OCI-LY7 (cell line): ENCODE data around the gene FIGNL2. TPM values are rescaled to one million over a fixed set of nuclear protein-coding genes. Genes with fewer than 3 reads are reported as not detected.

Source experiments
- BruUV-seq: library from RNA; stranded (reverse); fragments of 400-500 nt; replicated peaks from 2 replicates; lab custom pipeline; 2021; lab: Mats Ljungman, UMichigan
- CTCF ChIA-PET: fragments of 300-600 bp; sonication (Branson Sonifier 250); formaldehyde crosslinking; loops from one replicate; lab custom pipeline; 2022; ENCODE audit warnings: antibody characterized with exemption; ENCODE audit not compliant: unreplicated experiment; lab: Charles Lee
- POLR2A ChIA-PET: fragments of 300-600 bp; sonication (Branson Sonifier 250); formaldehyde crosslinking; loops from one replicate; lab custom pipeline; 2022; ENCODE audit warnings: antibody characterized with exemption; lab: Charles Lee
- DNase-seq: peaks from one replicate; pipeline ENCODE4 v3.0.0-alpha.2; 2015; ENCODE audit warnings: low spot score
- H2AFZ ChIP-seq: fragments of 200-600 bp; sonication (generic), shearing (Covaris generic); 2 replicates; pipeline ENCODE4 v1.6.1; 2014; ENCODE audit warnings: mild to moderate bottlenecking, antibody characterized with exemption, low read length, moderate library complexity
- H3K27ac ChIP-seq: fragments of 200-600 bp; sonication (generic); 2 replicates; pipeline ENCODE4 v1.5.1; 2014; ENCODE audit warnings: mixed run types, low read depth, mild to moderate bottlenecking, moderate library complexity, low read length, inconsistent platforms; ENCODE audit not compliant: poor library complexity, severe bottlenecking
- H3K36me3 ChIP-seq: fragments of 200-600 bp; sonication (generic); 2 replicates; pipeline ENCODE4 v1.6.1; 2014; ENCODE audit warnings: mild to moderate bottlenecking, antibody characterized with exemption, low read length, moderate library complexity, mixed read lengths; ENCODE audit not compliant: insufficient read depth
- H3K4me1 ChIP-seq: fragments of 200-600 bp; sonication (generic); 2 replicates; pipeline ENCODE4 v1.5.1; 2014; ENCODE audit warnings: mild to moderate bottlenecking, low read length; ENCODE audit not compliant: insufficient read depth, poor library complexity, severe bottlenecking
- H3K4me2 ChIP-seq: fragments of 200-600 bp; sonication (generic); 2 replicates; pipeline ENCODE4 v1.6.1; 2014; ENCODE audit warnings: mild to moderate bottlenecking, low read length
- H3K4me3 ChIP-seq: fragments of 200-600 bp; sonication (generic); 2 replicates; pipeline ENCODE4 v1.5.1; 2014; ENCODE audit warnings: mild to moderate bottlenecking, low read depth, low read length; ENCODE audit not compliant: poor library complexity, severe bottlenecking
- H3K79me2 ChIP-seq: fragments of 200-600 bp; sonication (generic); 2 replicates; pipeline ENCODE4 v1.6.1; 2016; ENCODE audit warnings: low read depth, mild to moderate bottlenecking, low read length, moderate library complexity, mixed read lengths; ENCODE audit not compliant: insufficient read depth
- H3K9me2 ChIP-seq: fragments of 200-600 bp; sonication (generic); 2 replicates; pipeline ENCODE4 v1.6.1; 2016; ENCODE audit warnings: mild to moderate bottlenecking, low read length, mixed read lengths; ENCODE audit not compliant: insufficient read depth
- H3K9me3 ChIP-seq: fragments of 200-600 bp; sonication (generic); 2 replicates; pipeline ENCODE4 v1.6.1; 2014; ENCODE audit warnings: mild to moderate bottlenecking, mixed run types, low read length, mixed read lengths
- H4K20me1 ChIP-seq: fragments of 200-600 bp; sonication (generic); 2 replicates; pipeline ENCODE4 v1.6.1; 2014; ENCODE audit warnings: mild to moderate bottlenecking, antibody characterized with exemption, low read length, moderate library complexity, mixed read lengths; ENCODE audit not compliant: insufficient read depth
- CTCF ChIP-seq: fragments of 200-600 bp; sonication (generic); conservative IDR thresholded peaks from 2 replicates; pipeline ENCODE4 v1.5.1; 2014; ENCODE audit warnings: mild to moderate bottlenecking, antibody characterized with exemption, low read length, moderate library complexity, mixed read lengths
- EZH2phosphoT487 ChIP-seq: fragments of 200-600 bp; sonication (generic); IDR thresholded peaks from 2 replicates; pipeline ENCODE4 v1.6.1; 2018; ENCODE audit warnings: low read depth, borderline replicate concordance, mild to moderate bottlenecking, mixed run types, antibody characterized with exemption, low read length, moderate library complexity, mixed read lengths
- intact Hi-C: fragments of 100-400 bp; cut with micrococcal nuclease; formaldehyde crosslinking; loops from one replicate; pipeline ENCODE4 v1.10.0; 2022; ENCODE audit not compliant: unreplicated experiment
- total RNA-seq, 2 experiments: library from RNA; depleted of rRNA in 1 of 2; stranded (reverse); fragments of >200 nt in 1 of 2; shearing (Covaris generic) in 1 of 2; gene quantifications; 2 replicates each; pipeline ENCODE4 v1.2.3, GENCODE V29; 2014 to 2022

The FIGNL2 gene
- total RNA-seq, 2 experiments from 2014 or later = not detected

GRCh38 chr12:51868821-51869495 is 20.4 kb upstream of the FIGNL2 start:
- no TSS peak for BruUV-seq
- H3K79me2 ChIP-seq = no peaks in the 10 kb centered on the region
- ChIA-PET CTCF (no interaction called here), POLR2A (no interaction called here)
- H4K20me1 ChIP-seq = no peaks in the 10 kb centered on the region
- TF ChIP-seq EZH2phosphoT487 = no peak
- no peak for TF ChIP-seq CTCF
- no peak overlapping the region for H2AFZ ChIP-seq
- intact Hi-C loops = no loop called here
- no peak overlapping the region for H3K4me2 ChIP-seq
- no peak overlapping the region for H3K4me3 ChIP-seq
- no peak overlapping the region for H3K27ac ChIP-seq
- no peaks in the 10 kb centered on the region for H3K9me3 ChIP-seq
- DNase-seq = no peak
- peaks cover 3% of the 10 kb centered on the region for H3K4me1 ChIP-seq
- no peaks in the 10 kb centered on the region for H3K36me3 ChIP-seq
- no peaks in the 10 kb centered on the region for H3K9me2 ChIP-seq

GRCh38 chr12:51867796-51868428 is 19.4 kb upstream of the FIGNL2 start:
- Histone ChIP-seq H3K9me2 (no peaks in the 10 kb centered on the region), H3K4me1 (peaks cover 4% of the 10 kb centered on the region), H3K79me2 (no peaks in the 10 kb centered on the region), H3K9me3 (no peaks in the 10 kb centered on the region), H3K36me3 (no peaks in the 10 kb centered on the region), H4K20me1 (no peaks in the 10 kb centered on the region), H3K4me2 (no peak overlapping the region), H3K27ac (no peak overlapping the region), H3K4me3 (no peak overlapping the region), H2AFZ (no peak overlapping the region)
- intact Hi-C loops = no loop called here
- no TSS peak for BruUV-seq
- TF ChIP-seq EZH2phosphoT487 (no peak), CTCF (no peak)
- CTCF ChIA-PET = no interaction called here
- DNase-seq = no peak
- POLR2A ChIA-PET = no interaction called here

GRCh38 chr12:51867371-51867770 is 18.9 kb upstream of the FIGNL2 start:
- TF ChIP-seq CTCF = no peak
- no peak for TF ChIP-seq EZH2phosphoT487
- H3K9me3 ChIP-seq = no peaks in the 10 kb centered on the region
- POLR2A ChIA-PET = no interaction called here
- H3K4me3 ChIP-seq = no peak overlapping the region
- H3K9me2 ChIP-seq = no peaks in the 10 kb centered on the region
- BruUV-seq = no TSS peak
- DNase-seq = no peak
- no peak overlapping the region for H3K4me2 ChIP-seq
- peaks cover 4% of the 10 kb centered on the region for H3K4me1 ChIP-seq
- H4K20me1 ChIP-seq = no peaks in the 10 kb centered on the region
- intact Hi-C loops = no loop called here
- CTCF ChIA-PET = no interaction called here
- H2AFZ ChIP-seq = no peak overlapping the region
- no peaks in the 10 kb centered on the region for H3K36me3 ChIP-seq
- H3K27ac ChIP-seq = no peak overlapping the region
- no peaks in the 10 kb centered on the region for H3K79me2 ChIP-seq
